B cell (primary cell): Measurements from ENCODE around the gene PSRC1. TPM values are rescaled to one million over a fixed set of nuclear protein-coding genes. Genes with fewer than 3 reads are reported as not detected.

Experiments
- ATAC-seq: fragments of 200-7000 bp; cut with Tn5 transposase; one replicate; pipeline ENCODE4 v1.10.0; 2021; ENCODE audit warnings: low read depth, mild to moderate bottlenecking, moderate number of reproducible peaks, moderate library complexity
- CTCF ChIA-PET: fragments of 350-600 bp; sonication (Branson Sonifier 250); formaldehyde crosslinking; loops from one replicate; lab custom pipeline; 2021; ENCODE audit warnings: antibody characterized with exemption, inconsistent platforms; lab: Charles Lee
- POLR2A ChIA-PET: fragments of 350-600 bp; sonication (Branson Sonifier 250); formaldehyde crosslinking; loops from one replicate; lab custom pipeline; 2021; ENCODE audit warnings: antibody characterized with exemption; lab: Charles Lee
- DNase-seq: peaks from one replicate; pipeline ENCODE4 v3.0.0; 2013
- H2AFZ ChIP-seq: 2 replicates; pipeline ENCODE4 v1.6.1; 2012; ENCODE audit warnings: mild to moderate bottlenecking, low read depth, low read length; ENCODE audit not compliant: insufficient read depth, poor library complexity, severe bottlenecking
- H3K27ac ChIP-seq, 2 donors: 1 replicate in 1 of 2; 2 replicates in 1 of 2; pipeline ENCODE4 v1.5.1; 2012 to 2013; ENCODE audit warnings: low read length in 2 of 2, mild to moderate bottlenecking in 2 of 2, moderate library complexity in 1 of 2
- H3K27me3 ChIP-seq, 4 experiments: fragments of 200-600 bp in 1 of 4; sonication (generic) in 1 of 4; replicated peaks in 1 of 4; 1 replicate in 2 of 4; 2 replicates in 2 of 4; pipeline versions ENCODE4 v1.6.1 to v1.7.0; 2013 to 2016; ENCODE audit warnings: low read length in 3 of 4, mild to moderate bottlenecking in 2 of 4, mixed read lengths in 1 of 4, moderate library complexity in 1 of 4; ENCODE audit not compliant: insufficient read depth in 4 of 4, control insufficient read depth in 3 of 4; ENCODE audit errors: control extremely low read depth in 1 of 4
- H3K36me3 ChIP-seq, 2 experiments: replicated peaks in 1 of 2; 1 replicate in 1 of 2; 2 replicates in 1 of 2; pipeline versions ENCODE4 v1.6.1 to v1.7.1; 2013; ENCODE audit warnings: low read length in 1 of 2; ENCODE audit not compliant: insufficient read depth in 2 of 2, control insufficient read depth in 1 of 2; ENCODE audit errors: control extremely low read depth in 1 of 2, extremely low read depth in 1 of 2
- H3K4me1 ChIP-seq, 2 donors: fragments of 200-600 bp in 1 of 2; sonication (generic) in 1 of 2; 1 replicate in 1 of 2; 2 replicates in 1 of 2; pipeline versions ENCODE4 v1.5.1 to v1.6.1; 2013 to 2017; ENCODE audit warnings: low read length in 2 of 2; ENCODE audit not compliant: control insufficient read depth in 2 of 2, insufficient read depth in 2 of 2
- H3K4me2 ChIP-seq: replicated peaks from 2 replicates; pipeline ENCODE3; 2012; ENCODE audit warnings: mild to moderate bottlenecking, low read depth, low read length; ENCODE audit not compliant: poor library complexity, severe bottlenecking
- H3K4me3 ChIP-seq, 5 experiments: fragments of 200-600 bp in 1 of 5; sonication (generic) in 1 of 5; 1 replicate in 3 of 5; 2 replicates in 2 of 5; pipeline versions ENCODE4 v1.5.1 to v1.7.0; 2011 to 2016; ENCODE audit warnings: low read length in 4 of 5, mild to moderate bottlenecking in 4 of 5, low read depth in 2 of 5, control low read depth in 1 of 5, moderate library complexity in 1 of 5; ENCODE audit not compliant: insufficient read depth in 1 of 5; ENCODE audit errors: control extremely low read depth in 1 of 5, extremely low read depth in 1 of 5
- H3K79me2 ChIP-seq: fragments of 200-600 bp; sonication (generic); one replicate; pipeline ENCODE4 v1.6.0; 2016; ENCODE audit warnings: low read length; ENCODE audit not compliant: control insufficient read depth, insufficient read depth
- H3K9ac ChIP-seq: fragments of 200-600 bp; sonication (generic); 2 replicates; pipeline ENCODE4 v1.6.1; 2017; ENCODE audit warnings: mild to moderate bottlenecking, low read length, moderate library complexity
- H3K9me3 ChIP-seq, 3 donors: one replicate each; pipeline versions ENCODE4 v1.6.1 to v1.7.1; 2013; ENCODE audit warnings: low read length in 2 of 3; ENCODE audit not compliant: control insufficient read depth in 2 of 3, insufficient read depth in 1 of 3; ENCODE audit errors: control extremely low read depth in 1 of 3
- H4K20me1 ChIP-seq: 2 replicates; pipeline ENCODE4 v1.6.0; 2012; ENCODE audit warnings: mild to moderate bottlenecking, low read length; ENCODE audit not compliant: insufficient read depth, control insufficient read depth, poor library complexity, severe bottlenecking
- H3K27ac Mint-ChIP-seq: one replicate; pipeline ENCODE4 v1.8.0; 2021; ENCODE audit warnings: mixed read lengths
- H3K27me3 Mint-ChIP-seq: one replicate; pipeline ENCODE4 v1.8.0; 2021; ENCODE audit warnings: mixed read lengths
- H3K4me1 Mint-ChIP-seq: one replicate; pipeline ENCODE4 v1.8.0; 2021; ENCODE audit warnings: mixed read lengths
- H3K4me3 Mint-ChIP-seq: one replicate; pipeline ENCODE4 v1.8.0; 2021; ENCODE audit warnings: mixed read lengths
- H3K9me3 Mint-ChIP-seq: one replicate; pipeline ENCODE4 v1.8.0; 2022; ENCODE audit warnings: mixed read lengths; ENCODE audit not compliant: insufficient read depth
- CTCF ChIP-seq: fragments of 200-600 bp; IDR thresholded peaks from one replicate; pipeline ENCODE4 v1.8.0; 2022; ENCODE audit warnings: antibody characterized with exemption, mild to moderate bottlenecking
- EZH2 ChIP-seq: IDR thresholded peaks from 2 replicates; pipeline ENCODE4 v1.6.1; 2012; ENCODE audit warnings: borderline replicate concordance, low read depth, mild to moderate bottlenecking, moderate library complexity, low read length; ENCODE audit not compliant: insufficient read depth, poor library complexity, severe bottlenecking
- WGBS: methylation state at CpG from one replicate; pipeline ENCODE4 v1.1.5; 2013; ENCODE audit warnings: missing lambda C conversion rate; ENCODE audit not compliant: insufficient coverage; 5-methylcytosine and 5-hydroxymethylcytosine counted together
- intact Hi-C: fragments of 100-400 bp; cut with micrococcal nuclease; formaldehyde crosslinking; loops from one replicate; pipeline ENCODE4 v1.10.0; 2022
- polyA plus RNA-seq: library from polyadenylated mRNA; depleted of rRNA; stranded (reverse); fragments of >200 nt; gene quantifications from 2 replicates; pipeline ENCODE4 v1.2.3, GENCODE V29; 2012
- total RNA-seq, 2 donors: library from RNA; stranded (reverse); fragments of 120-200 nt in 1 of 2; gene quantifications; 1 replicate in 1 of 2; 2 replicates in 1 of 2; pipeline versions ENCODE4 v1.2.3 to v1.2.4, GENCODE V29; 2013 to 2022

Gene PSRC1
- total and polyA plus RNA-seq, 2 donors (not counting 1 experiment from before 2014, with no cell fraction given), result 0.25 TPM; not detected in 1

DNA sequence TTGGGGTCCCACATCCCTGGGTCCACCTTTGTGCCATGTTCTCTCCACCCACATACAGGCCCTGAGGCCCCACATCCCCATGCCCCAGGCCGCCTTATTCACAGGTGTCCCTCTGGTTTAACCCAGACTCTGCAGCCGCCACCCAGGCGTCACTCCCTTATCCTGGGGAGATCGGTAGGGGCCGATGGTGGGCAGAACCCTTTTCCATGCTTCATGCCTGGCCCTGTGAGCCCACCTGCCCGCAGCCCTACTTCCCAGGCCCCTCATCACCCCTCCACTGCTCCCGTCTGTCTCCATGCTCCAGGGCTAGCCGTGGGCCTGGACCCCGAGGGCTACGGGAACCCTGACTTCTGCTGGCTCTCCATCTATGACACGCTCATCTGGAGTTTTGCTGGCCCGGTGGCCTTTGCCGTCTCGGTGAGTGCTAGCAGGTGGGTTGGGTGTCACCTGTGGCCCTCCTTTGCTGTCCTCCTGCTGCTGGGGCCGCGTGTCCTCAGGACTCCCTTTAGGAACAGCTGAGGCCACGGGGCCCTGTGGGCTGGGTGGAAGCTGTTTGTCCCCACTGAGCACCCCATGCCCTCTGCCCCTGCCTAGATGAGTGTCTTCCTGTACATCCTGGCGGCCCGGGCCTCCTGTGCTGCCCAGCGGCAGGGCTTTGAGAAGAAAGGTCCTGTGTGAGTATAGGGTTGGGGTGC lies 12.2 kb downstream of the PSRC1 start:
- Mint-ChIP-seq H3K27ac (no peak overlapping the region), H3K9me3 (no peaks in the 10 kb centered on the region), H3K27me3 (no peaks in the 10 kb centered on the region), H3K4me3 (no peak overlapping the region), H3K4me1 (no peaks in the 10 kb centered on the region)
- ChIA-PET CTCF (no interaction called here), POLR2A (no interaction called here)
- Histone ChIP-seq H3K36me3 (no peaks in the 10 kb centered on the region), H3K4me3 (no peak overlapping the region), H3K4me2 (no peak overlapping the region), H3K4me1 (no peaks in the 10 kb centered on the region), H3K27ac (no peak overlapping the region), H3K9me3 (no peaks in the 10 kb centered on the region), H3K79me2 (no peaks in the 10 kb centered on the region), H3K9ac (no peak overlapping the region), H3K27me3 (peaks cover 0 to 4% (median 0%) of the 10 kb centered on the region in 4 experiments), H4K20me1 (no peaks in the 10 kb centered on the region), H2AFZ (no peak overlapping the region)
- TF ChIP-seq CTCF (no peak), EZH2 (no peak)
- 96% methylated on average over 18 of the region's 20 CpGs for whole genome bisulfite sequencing
- intact Hi-C loops, result no loop called here
- DNase-seq (no peak), ATAC-seq (no peak)

- no peak overlapping the region for H2AFZ ChIP-seq
- ChIA-PET CTCF (interaction anchor here (2.6 kb wide), 1 partner anchor 129 kb away, joined by 9 read pairs; the partner anchor contains the start of gene SORT1), POLR2A (no interaction called here)
- no peak overlapping the region for H3K9ac ChIP-seq
- peaks cover 0 to 4% (median 0%) of the 10 kb centered on the region in 4 experiments for H3K27me3 ChIP-seq
- no peak for ATAC-seq
- H3K4me1 ChIP-seq, result no peaks in the 10 kb centered on the region
- H3K4me3 Mint-ChIP-seq, result no peak overlapping the region
- H3K9me3 Mint-ChIP-seq, result no peaks in the 10 kb centered on the region
- H3K4me2 ChIP-seq, result no peak overlapping the region
- H3K4me3 ChIP-seq, result no peak overlapping the region
- intact Hi-C loops, result no loop called here
- H3K36me3 ChIP-seq, result no peaks in the 10 kb centered on the region
- no peak for DNase-seq
- no peaks in the 10 kb centered on the region for H3K9me3 ChIP-seq
- no peaks in the 10 kb centered on the region for H3K4me1 Mint-ChIP-seq
- H4K20me1 ChIP-seq, result no peaks in the 10 kb centered on the region
- TF ChIP-seq EZH2 (no peak), CTCF (no peak)
- WGBS, result 86% methylated on average over 17 of the region's 17 CpGs
- no peak overlapping the region for H3K27ac ChIP-seq
- H3K27me3 Mint-ChIP-seq, result no peaks in the 10 kb centered on the region
- H3K79me2 ChIP-seq, result no peaks in the 10 kb centered on the region
- no peak overlapping the region for H3K27ac Mint-ChIP-seq
Measured at GRCh38 chr1:109269981-109270622, 12.8 kb downstream of the PSRC1 start.
